HG03103 (cell line): ENCODE results near the gene GINS1.

Experiments used
- ATAC-seq: cut with Tn5 transposase; IDR thresholded peaks from one replicate; pipeline ENCODE4 v1.9.1; 2021; ENCODE audit warnings: low read depth; ENCODE audit not compliant: unreplicated experiment

GINS1 gene

DNA sequence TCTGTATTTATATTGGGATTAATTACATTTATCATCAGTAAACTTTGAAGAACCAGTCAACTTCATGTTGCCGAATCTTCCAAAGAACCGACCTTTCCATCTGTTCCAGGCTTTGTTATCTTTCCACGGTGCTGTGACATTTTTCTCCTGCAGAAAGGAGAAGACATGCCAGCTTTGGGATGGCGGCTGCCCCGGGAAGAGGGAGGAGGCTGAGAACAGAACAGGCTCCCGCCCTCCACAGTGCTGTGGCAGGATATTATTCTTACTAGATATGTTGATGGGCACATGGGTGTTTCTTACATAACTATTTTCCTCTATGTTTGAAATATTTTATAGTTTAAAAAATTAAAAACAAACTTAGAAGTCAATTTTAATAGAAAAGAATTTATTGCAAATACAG is 44.9 kb downstream of the GINS1 start:
- ATAC-seq, result no peak

DNA sequence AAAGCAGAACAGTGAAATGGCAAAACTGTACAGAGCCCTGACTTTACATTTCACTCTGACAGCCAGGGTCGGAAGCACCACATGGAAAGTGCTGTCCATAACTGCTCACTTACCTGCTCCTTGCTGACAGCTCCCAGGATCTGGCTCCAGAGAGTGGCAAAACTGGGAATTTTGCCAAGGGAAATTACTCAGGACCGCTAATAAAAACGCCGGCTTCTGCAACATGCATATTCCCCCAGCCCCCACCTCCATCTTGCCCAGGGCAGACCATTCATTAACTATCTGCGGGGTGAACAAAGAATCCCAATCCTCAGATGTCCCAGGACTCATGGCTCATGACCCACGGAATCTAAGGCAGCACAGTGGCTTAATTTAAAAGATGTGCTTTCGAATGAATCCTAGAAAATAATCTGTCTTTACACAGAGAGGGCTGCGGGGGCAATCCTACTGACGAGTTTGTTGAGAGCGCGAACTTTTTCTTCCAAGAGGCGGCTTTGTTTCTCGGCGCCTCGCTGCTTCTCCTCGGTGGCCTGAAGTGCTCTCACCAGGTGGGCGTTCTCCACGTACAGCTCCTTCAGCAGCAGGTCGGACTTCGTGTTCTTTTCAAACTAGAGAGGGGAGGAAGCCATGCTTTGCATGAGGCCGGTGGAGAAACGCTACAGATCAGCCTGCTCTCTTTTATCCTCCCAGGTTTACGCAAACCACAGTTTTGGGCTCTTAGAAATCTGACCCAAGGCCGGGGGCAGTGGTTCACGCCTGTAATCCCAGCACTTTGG is 45.8 kb downstream of the GINS1 start:
- ATAC-seq, result no peak

DNA sequence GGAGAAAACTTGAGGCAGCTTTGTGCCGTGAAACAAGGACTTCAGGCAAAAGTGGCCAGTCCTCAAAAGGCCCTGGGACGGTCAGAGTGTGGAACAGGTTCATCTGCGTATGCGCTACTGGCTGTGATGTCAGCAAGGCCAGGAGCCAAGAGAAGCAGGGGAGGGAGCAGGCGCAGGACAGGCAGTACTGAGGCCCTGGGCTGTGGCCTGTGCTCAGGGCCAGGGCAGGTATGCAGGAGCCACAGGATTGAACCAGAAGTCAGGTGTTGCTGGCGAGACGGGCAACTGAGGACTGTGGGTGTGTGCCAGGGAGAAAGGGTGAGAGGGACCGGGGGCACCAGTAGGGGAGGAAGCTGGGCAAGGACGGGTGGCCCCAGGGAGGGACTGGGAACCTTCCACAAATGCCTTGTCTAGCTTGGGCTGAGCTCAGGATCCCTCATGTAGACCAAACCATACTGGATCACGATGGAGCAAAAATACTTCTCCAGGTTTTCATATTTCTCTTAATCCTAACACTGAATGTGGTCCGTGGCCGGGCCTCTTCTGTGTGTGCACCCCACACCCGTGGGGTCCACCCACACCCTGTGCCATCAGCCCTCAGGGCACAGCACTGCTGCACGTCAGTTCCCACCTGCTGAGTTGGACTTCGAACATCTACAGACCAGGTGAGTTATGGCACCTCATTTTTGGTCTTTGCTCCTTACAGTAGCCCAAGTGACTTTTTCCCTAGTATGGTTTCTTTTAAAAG is 46.9 kb downstream of the GINS1 start:
- no peak for ATAC-seq

DNA sequence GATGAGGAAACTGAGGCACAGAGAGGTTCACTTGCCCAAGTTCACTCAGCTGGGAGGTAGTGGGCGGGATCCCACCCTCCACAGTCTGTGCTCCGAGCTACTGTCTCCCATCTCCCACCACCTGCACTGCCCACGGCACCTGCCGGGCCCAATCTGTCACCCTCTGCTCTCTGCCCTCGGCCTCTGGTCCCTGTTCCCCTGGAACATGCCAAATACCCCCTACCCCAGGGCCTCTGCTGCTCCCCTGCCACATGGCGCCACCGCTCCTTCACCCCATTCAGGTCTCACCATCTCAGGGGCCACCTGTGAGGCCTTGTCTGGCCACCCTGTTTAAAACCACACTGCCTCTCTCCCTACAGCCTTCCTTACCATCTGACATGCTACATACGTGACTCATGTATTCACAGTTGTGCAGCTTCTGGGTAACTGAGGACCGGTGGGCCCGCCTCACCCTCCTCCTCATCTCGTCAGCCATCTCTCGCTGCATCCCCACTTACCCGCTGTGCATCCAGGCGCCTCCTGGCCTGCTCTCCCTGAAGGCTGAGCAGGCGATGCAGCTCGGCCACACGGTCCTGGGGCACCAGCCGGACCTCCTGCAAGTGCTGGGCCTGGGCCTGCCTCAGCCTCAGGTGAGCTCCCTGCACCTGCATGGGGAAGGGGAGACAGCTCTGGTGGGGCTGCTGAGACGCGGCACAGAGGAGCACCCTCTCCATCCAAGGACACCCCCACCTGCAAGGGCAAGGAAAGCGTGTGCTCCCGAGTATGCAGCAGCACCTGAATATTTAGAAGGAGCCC is 50.6 kb downstream of the GINS1 start:
- ATAC-seq, result no peak

DNA sequence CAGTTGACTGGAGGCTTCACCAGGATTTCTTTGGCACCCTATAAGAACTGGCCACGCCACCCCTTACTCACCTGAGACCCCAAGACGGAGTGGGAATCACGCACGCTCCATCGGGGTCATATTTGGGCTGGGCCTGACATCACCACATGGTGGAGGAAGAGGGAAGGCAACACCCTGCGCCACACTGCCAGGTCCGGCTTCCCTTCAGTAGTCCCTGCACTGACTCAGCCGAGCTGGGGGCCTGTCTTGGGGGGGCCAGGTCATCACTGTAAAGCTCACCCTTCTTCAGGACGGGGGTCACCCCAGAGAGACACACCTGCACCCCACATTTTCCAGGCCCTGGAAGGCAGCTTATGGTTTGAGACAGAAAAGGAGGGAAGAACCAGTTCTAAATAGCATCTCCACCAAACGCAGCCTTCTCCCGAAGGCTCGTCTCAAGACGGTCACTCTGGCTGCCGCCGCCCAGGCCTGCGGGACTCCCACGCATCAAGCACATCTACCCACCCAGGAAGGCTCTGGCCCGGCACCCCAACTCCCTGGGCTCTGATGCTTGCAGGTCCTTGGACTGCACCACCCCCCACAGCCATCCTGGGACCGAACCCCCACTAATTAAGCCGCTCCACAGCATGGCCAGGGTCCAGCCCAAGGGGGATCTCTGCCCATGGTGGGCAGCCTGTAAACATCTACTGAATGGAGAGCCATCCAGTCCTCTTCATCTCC is 51.8 kb downstream of the GINS1 start:
- ATAC-seq, result no peak

DNA sequence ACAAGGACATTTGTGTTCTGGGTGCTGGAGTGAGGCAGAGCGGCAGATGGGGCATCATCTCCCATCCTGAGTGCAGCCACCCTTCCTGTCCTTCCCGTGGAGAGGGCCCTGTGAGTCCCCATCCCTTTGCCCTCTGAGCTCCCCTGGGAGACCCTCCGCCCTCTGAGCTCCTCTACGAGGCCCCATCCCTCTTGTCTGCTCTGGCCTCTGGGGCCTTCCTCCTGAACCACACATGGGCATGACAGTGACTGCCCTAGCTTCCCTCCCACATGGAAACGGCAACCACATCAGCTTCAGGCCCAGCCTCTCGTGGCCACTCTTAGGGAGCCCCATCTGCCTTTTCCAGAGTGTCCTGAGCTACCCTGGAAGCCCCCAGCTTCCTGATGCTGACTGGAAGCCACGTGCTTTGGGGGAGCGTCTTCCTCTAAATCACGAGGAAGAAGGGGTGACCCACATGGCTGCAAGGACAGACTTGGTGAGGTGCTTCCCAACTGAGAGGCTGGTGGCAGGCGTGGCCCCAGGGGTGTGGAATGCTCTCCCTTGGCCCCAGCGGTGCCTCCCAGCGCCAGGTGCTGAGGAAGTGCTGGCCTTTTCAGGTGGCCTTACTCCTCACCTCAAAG is 52.6 kb downstream of the GINS1 start:
- no peak for ATAC-seq

DNA sequence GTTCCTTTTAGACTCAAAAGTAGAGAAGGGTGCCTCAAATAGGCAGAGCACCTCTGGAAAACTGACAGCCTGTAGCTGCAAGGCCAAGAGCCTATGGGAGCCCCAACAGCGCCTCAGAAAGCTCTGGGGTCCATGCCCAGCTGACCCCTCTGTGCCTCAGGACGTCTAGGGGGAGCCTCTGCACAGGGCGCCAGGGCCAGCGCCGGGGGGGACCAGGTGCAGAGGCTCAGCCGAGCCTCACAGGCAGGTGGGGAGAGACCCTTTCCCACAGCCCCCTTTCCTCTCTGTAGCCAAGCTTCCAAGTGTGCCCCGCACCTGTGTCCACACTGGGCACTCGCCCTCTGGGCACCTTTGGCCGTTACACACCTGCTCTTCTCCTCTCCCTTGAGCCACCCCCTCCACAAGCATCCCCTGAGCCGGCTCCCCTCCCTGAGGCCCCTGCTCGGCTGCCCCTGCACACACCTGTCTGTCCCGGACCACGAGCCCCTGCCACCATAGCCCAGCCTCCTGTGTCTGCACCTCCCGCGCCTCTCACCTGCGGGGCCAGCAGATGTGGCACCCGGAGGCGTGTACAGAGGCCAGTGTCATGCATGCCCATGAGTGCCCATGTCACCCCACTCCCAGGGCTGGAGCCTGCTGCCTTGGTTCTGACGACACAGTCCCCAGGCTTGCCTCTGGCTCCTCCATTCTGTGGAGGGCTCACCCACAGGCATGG is 53.2 kb downstream of the GINS1 start:
- ATAC-seq, result no peak

DNA sequence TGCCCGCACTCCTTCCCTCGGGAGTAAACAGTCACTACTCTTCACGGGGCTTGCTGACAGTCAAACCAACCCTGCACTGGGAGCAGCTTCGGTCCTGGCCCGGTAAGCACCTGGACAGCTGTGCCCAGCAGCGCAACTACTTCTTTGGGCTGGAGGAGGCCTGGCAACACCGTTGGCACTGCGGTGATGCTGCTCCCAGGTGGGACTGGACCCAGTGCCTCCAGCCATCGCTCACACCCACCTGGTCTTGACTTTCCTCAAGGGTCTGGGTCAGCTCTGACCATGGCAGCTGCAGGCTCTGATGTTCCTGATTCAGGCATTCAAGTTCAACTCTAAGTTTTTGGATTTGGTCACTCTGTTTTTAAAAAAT is 53.8 kb downstream of the GINS1 start:
- no peak for ATAC-seq

DNA sequence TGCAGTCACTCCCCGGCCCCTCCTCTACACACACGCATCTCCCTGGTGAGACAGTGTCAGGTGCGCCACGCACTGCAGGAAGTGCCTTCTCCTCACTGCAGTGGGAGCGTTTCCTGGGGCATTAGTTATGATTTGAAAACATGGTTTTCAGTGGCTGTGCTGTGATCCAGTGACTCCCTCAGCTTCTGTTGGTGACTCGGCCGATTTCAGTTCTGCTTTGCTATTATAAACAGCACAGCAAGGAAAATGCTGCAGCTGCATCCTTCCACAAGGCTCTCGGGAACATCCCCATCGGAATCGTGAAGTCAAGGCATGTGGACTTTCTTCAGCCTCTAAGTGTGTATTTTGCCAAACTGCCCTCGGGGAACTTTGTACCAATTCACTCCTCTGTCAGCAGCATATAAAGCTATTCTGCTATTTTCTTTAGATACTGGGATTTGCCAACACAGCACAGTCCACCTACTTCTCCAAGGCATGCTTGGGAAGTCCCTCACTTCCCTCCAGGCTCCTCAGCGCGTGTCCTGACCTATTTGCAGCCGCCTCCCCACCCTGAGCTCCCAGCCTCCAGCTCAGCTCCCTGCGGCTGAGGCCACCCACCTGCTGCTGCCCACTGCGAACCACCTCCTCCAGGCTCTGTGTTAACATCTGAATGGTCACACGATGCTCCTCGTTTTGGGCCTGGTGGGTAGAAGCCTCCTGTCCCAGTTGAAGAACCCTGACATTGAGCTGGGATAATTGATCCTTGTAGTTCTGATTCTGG is 54.5 kb downstream of the GINS1 start:
- ATAC-seq, result no peak

DNA sequence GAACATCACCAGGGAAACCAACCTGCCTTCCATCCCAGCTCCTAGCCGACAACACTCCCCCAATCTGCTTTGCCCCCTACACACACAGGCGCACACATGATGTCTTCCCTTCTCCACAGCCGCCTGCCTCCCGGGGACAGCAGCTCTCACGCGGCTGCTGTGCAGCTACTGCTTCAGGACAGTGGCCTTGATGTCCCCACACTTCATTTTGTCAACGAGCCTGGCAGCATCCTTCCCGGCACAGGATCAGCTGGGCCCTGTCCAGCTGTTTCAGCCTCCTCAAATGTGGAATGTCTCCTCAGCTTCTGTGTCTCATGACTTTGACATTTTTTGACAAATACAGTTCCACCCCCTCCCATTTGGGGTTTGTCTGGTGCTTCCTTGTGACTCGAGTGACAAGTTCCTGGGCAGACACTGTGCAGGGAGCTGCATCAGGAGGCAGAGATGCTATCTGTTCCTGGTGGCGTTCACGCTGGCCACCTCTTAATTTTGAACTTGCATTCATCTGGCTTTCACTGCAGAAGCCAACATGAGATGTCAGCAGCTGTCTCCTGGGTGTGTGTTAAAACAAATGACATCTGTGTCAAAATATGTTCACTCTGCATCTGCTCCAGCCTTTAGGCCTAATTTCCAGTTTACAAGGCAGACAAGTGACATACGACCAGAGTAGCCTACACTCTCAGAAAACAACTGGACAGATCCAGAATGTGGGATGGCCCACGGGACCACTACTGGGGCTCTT is 57.2 kb downstream of the GINS1 start:
- no peak for ATAC-seq

DNA sequence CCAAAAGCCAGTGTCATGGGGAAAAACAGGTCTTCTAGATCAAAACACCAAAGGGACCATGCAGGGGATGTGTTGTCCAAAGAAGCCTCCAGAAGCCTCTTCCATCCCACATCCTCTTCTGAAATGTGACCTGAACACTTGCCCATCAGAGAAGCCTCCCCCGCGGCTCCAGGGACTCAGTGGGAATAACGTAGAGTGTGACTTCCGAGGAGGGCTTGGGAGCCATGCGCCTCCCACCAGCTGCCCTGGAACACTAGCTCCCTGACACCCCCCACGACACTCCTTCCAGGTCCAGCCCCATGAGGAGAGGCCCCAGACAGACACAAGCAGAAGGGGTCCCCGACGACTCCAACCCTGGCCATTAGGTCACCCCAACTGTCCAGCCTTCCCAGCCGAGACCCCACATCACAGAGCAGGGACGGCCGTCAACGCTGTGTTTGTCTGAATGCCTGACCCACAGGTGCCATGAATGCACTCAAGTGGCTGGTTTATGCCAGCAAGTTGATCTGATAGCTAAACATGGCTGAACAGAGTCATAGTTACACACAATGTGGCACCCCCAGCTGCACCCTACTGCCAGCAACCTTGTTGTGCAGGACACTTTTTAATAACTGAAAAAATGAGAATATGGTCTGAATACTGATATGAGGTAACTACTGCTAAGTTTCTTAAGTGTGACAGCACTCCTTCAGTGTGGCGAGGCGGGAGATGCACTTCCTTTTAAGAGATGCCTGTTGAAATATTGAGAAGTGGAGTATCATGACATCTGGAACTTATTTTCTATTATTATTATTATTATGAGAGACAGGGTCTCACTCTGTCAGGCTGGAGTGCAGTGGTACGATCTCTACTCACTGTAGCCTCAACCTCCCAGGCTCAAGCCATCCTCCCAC is 58.0 kb downstream of the GINS1 start:
- no peak for ATAC-seq

DNA sequence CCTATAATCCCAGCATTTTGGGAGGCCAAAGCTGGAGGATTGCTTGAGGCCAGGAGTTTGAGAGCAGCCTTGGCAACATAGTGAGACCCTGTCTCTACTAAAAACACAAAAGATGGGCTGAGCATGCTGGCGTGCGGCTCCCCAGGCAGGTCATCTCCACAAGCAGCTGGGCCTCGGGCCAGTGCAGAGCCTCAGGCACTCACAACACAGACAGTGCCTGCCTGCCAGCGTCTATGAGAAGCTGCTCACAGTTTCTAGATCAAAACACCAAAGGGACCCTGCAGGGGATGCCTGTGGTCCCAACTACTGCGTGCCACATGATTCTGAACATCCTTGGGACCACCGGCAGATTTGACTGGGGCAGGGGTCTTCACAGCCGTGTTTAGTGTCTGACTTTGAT is 59.4 kb downstream of the GINS1 start:
- ATAC-seq, result no peak

DNA sequence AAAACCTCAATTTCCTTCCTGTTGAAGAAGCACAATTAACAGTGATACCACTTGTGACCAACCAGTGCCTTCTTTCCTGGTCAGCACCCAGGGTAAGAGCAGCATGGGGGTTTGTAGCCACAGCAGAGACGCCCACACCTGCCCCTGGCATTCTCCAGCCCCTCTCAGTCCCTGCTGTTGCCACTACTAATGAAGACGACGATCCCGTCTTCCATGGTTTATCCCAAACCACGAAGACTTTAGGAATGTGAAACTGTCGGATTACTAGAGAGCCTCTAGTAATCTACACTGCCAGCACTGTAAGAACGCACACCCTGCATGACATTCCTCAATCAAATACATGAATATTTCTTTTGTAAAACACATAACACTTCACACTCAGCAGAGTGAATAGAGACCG is 60.0 kb downstream of the GINS1 start:
- no peak for ATAC-seq

DNA sequence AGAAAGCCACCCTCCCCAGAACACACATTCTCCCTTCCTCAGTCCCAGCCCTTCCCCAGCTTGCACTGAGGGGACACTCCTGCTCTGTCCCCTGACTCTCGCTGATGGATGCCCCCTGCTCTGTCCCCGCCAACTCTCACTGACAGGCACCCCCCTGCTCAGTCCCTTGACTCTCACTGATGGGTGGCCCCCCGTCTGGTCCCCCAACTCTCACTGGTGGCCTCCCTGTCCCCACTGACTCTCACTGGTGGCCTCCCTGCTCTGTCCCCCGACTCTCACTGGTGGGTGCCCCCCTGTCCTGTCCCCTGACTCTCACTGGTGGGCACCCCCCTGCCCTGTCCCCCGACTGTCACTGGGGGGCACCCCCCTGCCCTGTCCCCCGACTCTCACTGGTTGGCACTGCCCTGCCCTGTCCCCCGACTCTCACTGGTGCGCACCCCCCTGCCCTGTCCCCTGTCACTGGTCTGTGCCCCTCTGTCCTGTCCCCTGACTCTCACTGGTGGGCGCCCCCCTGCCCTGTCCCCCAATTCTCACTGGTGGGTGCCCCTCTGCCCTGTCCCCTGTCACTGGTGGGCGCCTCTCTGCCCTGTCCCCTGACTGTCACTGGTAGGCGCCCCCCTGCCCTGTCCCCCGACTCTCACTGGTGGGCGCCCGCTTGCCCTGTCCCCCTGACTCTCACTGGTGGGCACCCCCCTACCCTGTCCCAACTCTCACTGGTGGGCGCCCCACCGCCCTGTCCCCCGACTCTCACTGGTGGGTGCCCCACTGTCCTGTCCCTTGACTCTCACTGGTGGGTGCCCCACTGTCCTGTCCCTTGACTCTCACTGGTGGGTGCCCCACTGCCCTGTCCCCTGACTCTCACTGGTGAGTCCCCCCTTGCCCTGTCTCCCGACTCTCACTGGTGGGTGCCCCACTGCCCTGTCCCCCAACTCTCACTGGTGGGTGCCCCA is 60.9 kb downstream of the GINS1 start:
- ATAC-seq, result no peak

DNA sequence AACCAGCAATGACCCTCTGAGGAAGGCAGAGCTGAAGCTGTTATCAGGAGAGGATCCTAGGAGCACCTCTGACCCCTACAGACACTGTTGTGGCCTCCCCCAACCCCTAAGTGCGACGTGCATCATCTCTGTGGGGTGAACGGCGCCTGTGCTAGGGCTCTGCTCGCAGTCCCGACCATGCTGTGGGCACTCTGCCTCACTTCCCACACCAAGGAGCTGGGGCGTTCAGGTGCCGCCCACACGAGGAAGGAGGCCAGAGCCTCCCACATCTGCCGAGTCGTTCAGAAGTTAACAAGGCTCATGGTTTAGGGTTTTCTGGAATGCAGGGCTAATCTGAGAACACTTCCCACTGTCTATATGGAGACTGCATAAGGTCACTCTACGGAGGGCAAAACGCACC is 62.1 kb downstream of the GINS1 start:
- ATAC-seq, result no peak

DNA sequence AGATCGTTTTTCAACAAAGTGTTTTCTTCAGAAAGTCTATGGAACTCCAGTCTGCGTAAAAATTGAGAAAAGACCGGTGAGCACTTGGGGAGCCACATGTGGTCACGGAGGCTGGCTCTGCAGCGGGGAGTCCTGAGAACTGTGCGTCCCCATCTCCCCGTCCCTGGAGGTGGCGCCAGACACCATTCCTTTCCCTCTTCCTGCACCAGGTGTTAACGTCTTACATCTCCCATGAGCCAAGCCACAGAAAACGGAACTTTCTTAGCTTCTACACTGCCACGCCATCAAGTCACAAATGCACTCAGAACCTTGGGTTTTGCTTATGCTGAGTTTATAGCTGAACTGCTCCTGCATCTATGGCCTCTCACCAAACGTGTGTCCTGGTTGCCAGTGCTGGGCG is 62.6 kb downstream of the GINS1 start:
- peak; percentile 66 for ATAC-seq
